OCI-LY7 (cell line): ENCODE data around the gene OGFR.

Experiments
- CTCF ChIP-seq: fragments of 200-600 bp; sonication (generic); conservative IDR thresholded peaks from 2 replicates; pipeline ENCODE4 v1.5.1; 2014; ENCODE audit warnings: mild to moderate bottlenecking, antibody characterized with exemption, low read length, moderate library complexity, mixed read lengths
- EZH2phosphoT487 ChIP-seq: fragments of 200-600 bp; sonication (generic); IDR thresholded peaks from 2 replicates; pipeline ENCODE4 v1.6.1; 2018; ENCODE audit warnings: low read depth, borderline replicate concordance, mild to moderate bottlenecking, mixed run types, antibody characterized with exemption, low read length, moderate library complexity, mixed read lengths

GRCh38 chr20:62773845-62774714 is 30.6 kb upstream of the OGFR start:
- TF ChIP-seq CTCF: no peak
- TF ChIP-seq EZH2phosphoT487: no peak
